Measurements from ENCODE around the gene VAV3.
"Not testable (repeated sequence)": the region's sequence is repeated elsewhere in the genome, so short reads cannot be mapped to it uniquely, and the experiment has no call there.

VAV3 gene

DNA sequence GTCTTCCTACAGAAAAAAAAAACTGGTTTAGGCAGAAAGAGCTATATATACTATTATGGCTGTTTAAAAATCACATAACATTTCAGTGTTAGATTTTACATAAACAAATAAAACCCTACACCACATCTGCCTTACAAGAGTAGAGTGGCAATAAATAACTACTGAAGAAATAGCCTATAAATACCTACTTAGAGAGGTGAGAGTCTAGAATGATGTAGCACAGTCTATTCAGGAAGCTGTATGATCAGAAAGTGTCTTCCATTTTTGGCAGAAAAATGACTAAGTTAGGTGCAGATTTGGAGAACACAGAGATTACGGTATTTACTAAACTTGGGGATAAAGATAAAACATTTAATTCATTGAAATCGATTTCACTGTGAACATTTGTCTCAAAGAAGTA is 75.5 kb downstream of the VAV3 start:
- DNase-seq (ENCODE audit: low read depth in 2 of 2), result no peak

- DNase-seq (ENCODE audit: low read depth in 2 of 2), result no peak
Measured at GRCh38 chr1:107883562-107883961, 81.4 kb downstream of the VAV3 start.

- no peak for DNase-seq (ENCODE audit: low read depth in 2 of 2)
Measured at GRCh38 chr1:107879927-107880326, 85.1 kb downstream of the VAV3 start.

DNA sequence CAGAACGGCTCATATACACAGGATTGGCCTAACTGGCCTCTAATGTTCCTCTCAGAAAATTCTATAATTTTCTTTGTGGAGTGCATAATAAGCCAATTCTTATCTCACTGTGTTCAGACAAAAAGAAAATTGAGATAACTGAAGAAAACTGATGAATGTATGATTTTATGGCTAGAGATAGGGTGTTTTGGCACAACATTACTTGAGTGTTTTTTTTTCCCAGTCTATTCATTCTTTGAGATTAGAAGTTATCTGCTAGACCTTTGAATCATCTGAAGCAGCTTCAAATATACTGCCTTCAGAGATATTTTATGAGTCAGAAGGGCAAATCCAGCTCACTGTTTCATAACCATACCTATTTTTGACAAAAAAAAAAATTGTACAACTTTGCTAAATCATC is 85.6 kb downstream of the VAV3 start:
- DNase-seq (ENCODE audit: low read depth in 2 of 2), result no peak

GRCh38 chr1:107877745-107878144 is 87.2 kb downstream of the VAV3 start:
- no peak for DNase-seq (ENCODE audit: low read depth in 2 of 2)

DNA sequence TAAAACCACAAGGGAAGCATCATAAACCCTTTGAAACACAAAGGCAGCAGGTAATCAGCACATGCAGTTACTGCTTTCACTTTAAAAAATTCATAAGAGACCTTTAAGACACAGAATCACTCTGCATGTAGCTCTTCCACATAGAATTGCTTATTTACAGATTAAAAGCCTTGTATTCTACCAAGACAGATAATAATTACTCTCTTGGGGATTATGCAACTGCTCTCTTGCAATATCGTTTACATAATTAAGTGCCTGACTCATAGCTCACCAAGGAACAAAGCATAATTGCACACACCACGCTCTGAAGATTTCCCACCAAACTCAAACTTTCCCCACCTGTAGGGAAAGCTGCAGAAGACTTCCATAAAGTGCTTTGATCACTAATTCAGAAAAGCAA is 87.9 kb downstream of the VAV3 start:
- DNase-seq (ENCODE audit: low read depth in 2 of 2), result no peak

- DNase-seq (ENCODE audit: low read depth in 2 of 2), result no peak
Measured at GRCh38 chr1:107875689-107876088, 89.3 kb downstream of the VAV3 start.

GRCh38 chr1:107874221-107874620 is 90.8 kb downstream of the VAV3 start:
- no peak for DNase-seq (ENCODE audit: low read depth in 2 of 2)

GRCh38 chr1:107871687-107872395 is 93.1 kb downstream of the VAV3 start:
- no peak for DNase-seq (ENCODE audit: low read depth in 2 of 2)

DNA sequence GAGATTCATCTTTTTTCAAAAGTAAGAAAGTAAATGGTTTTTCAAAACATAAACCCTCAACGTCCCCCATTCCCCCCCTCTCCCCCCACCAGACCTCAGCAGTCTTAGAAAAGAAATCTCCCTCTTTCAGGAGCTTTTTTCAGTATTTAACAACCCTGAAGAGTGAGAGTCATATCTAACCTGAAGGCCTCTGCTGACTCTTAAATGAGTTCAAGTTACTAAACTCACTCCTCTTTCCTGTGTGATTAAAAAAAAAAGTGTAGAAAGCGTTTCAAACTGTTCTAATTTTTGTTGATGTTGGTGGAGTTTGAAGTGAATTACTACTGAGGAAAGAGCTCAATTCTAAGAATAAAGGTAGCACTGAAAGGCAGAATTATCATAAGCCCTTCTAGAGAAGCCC is 93.7 kb downstream of the VAV3 start:
- DNase-seq (ENCODE audit: low read depth in 2 of 2), result no peak

DNA sequence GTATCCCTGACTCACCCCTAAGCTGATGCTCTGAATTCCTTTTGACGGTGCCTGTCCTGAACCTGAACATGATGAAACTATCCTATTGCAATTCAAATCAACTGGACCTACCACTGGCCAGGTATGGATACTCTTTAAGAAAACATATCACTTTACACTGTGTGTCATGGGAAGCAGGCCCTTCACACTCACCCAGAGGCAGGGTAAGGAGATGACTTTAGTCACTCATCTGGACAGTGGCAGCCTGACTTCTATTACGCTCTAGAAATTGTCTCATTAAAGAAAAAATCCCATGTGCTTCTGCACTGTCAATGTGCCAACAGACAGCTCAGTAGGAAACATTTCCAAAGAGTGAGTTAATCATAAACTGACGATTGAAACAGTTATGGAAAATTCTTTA is 94.3 kb downstream of the VAV3 start:
- DNase-seq (ENCODE audit: low read depth in 2 of 2), result no peak

GRCh38 chr1:107867897-107868296 is 97.1 kb downstream of the VAV3 start:
- DNase-seq (ENCODE audit: low read depth in 2 of 2), result no peak

DNA sequence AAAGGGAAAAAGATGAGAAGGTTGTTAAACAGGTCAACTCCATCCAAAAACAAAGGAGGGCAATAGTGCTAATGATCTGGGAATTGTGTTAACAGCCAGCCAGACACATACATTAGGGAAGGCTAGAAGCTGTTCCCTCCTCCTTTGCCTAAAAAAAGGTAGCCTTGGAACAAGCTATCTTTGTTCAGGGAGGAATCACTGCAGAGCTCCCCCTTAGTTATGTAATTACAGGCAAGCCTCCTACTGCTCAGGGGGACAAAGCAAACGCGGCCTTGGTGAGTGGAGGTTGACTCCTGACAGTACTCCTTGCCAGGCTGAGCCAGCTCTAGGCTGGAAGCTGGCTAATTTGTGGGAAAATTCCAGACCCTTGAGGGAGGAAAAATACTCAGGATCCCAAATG is 97.6 kb downstream of the VAV3 start:
- no peak for DNase-seq (ENCODE audit: low read depth in 2 of 2)

GRCh38 chr1:107866870-107867269 is 98.1 kb downstream of the VAV3 start:
- no peak for DNase-seq (ENCODE audit: low read depth in 2 of 2)

- DNase-seq (ENCODE audit: low read depth in 2 of 2), result no peak
Measured at GRCh38 chr1:107865627-107866026, 99.4 kb downstream of the VAV3 start.

DNA sequence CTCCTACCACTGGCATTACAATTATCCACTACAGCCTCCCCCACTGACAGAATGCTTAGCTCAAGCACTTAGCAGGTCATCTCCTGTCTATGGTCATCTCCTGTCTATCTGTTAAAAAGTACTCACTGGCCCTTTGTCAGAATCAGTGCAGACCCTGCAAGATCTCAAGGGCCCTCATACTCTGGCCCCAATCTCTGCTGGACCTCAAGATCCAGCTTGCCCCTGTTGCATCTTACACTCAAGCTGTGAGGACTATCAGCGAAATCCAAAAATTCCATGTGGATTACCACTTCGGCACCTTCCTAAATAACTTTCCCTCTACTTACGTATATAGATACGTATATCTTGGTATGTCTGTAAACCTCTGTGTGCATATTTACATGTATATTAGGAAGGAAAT is 101.6 kb downstream of the VAV3 start:
- DNase-seq (ENCODE audit: low read depth in 2 of 2), result no peak

DNA sequence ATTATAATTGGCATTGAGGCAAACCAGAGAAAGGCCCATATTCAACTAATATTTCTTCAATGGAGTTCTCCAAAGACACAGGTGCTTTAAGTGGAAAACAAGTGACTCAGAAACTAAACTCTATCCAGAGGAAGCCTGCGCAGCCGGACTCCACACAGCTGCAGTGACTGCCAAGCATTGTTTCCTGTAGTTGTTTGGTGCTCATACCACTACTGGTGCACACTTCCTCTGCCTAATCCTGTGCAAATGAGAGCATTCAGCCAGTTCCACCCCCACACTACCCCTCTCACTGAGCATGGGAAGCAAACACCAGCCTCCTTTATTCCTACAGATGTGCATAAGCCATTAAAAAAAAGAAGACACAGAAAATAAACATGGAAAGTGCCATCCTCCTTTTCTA is 102.9 kb downstream of the VAV3 start:
- no peak for DNase-seq (ENCODE audit: low read depth in 2 of 2)

- DNase-seq (ENCODE audit: low read depth in 2 of 2), result no peak
Measured at GRCh38 chr1:107858323-107858722, 106.7 kb downstream of the VAV3 start.

GRCh38 chr1:107851418-107851817 is 113.6 kb downstream of the VAV3 start:
- DNase-seq (ENCODE audit: low read depth in 2 of 2), result no peak

DNA sequence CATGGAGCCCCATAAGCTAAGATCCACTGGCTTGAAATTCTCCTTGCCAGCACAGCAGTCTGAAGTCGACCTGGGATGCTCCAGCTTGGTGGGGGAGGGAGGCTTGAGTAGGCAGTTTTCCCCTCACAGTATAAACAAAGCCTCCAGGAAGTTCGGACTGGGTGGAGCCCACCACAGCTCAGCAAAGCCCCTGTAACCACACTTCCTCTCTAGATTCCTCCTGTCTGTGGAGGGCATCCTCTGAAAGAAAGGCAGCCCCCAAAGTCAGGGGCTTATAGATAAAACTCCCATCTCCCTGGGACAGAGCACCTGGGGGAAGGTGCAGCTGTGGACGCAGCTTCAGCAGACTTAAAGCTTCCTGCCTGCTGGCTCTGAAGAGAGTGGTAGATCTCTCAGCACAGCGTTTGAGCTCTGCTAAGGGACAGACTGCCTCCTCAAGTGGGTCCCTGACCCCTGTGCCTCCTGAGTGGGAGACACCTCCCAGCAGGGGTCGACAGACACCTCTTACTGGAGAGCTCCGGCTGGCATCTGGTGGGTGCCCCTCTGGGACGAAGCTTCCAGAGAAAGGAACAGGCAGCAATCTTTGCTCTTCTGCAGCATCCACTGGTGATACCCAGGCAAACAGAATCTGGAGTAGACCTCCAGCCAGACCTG is 120.3 kb downstream of the VAV3 start:
- not testable (repeated sequence) for DNase-seq (ENCODE audit: low read depth in 2 of 2)

GRCh38 chr1:107843989-107844388 is 121.0 kb downstream of the VAV3 start:
- no peak for DNase-seq (ENCODE audit: low read depth in 2 of 2)

DNA sequence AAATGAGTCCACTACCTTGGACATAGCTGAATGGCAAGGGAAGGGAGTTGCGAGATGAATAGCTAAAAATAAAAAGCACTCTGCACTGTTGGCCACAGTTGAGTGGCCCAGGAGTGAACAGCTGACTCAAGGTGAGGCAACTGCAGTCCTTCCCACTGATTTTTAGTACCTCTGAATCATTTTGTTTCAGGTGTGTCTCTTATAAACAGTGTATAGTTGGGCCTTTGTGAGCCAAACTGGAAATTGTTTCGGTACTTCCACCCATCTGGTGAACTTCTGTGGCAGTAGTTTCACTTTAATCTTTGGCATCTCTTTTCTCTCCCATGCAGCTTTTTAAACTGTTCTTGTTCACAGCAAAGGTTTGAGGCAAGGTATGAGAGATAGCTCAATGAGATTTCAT is 122.7 kb downstream of the VAV3 start:
- no peak for DNase-seq (ENCODE audit: low read depth in 2 of 2)

GRCh38 chr1:107840725-107841124 is 124.3 kb downstream of the VAV3 start:
- DNase-seq (ENCODE audit: low read depth in 2 of 2), result no peak

DNA sequence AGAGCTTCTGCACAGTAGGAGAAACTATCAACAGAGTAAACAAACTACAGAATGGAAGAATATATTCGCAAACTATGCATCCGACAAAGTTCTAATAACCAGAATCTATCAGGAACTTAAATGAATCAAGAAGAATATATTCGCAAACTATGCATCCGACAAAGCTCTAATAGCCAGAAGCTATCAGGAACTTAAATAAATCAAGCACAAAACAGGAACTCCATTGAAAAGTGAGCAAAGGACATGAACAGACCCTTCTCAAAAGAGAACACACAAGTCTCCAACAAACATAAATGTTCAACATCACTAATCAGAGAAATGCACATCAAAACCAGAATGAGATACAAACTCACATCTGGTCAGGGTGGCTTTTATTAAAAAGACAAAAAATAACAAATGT is 126.9 kb downstream of the VAV3 start:
- DNase-seq (ENCODE audit: low read depth in 2 of 2), result no peak

Data from activated CD4-positive, alpha-beta T cell treated with anti-CD3 and anti-CD28 coated beads for 24 hours (primary cell).